ENCODE data around the gene KCNK18.
A peak's percentile ranks its signal among the peaks of the same experiment; 100 is the strongest.

Gene KCNK18

GRCh38 chr10:117186832-117187615 lies 10.3 kb upstream of the KCNK18 start:
- Histone ChIP-seq H3K27ac (peak overlapping the region; percentile 5), H3K4me3 (ENCODE audit: low read depth in 1 of 2, low read length in 1 of 2) (no peak overlapping the region), H3K4me1 (ENCODE audit: control insufficient read depth in 1 of 2, insufficient read depth in 1 of 2, low read depth in 1 of 2, low read length in 1 of 2) (peaks cover 12 to 17% of the 10 kb centered on the region in 2 experiments), H3K27me3 (peaks cover 32% of the 10 kb centered on the region), H3K36me3 (no peaks in the 10 kb centered on the region), H3K9me3 (no peaks in the 10 kb centered on the region)
- no peak for TF ChIP-seq CTCF (IDR thresholded peaks at IDR 0.05)

- Histone ChIP-seq H3K4me1 (ENCODE audit: control insufficient read depth in 1 of 2, insufficient read depth in 1 of 2, low read depth in 1 of 2, low read length in 1 of 2) (peaks cover 12 to 17% of the 10 kb centered on the region in 2 experiments), H3K36me3 (no peaks in the 10 kb centered on the region), H3K9me3 (no peaks in the 10 kb centered on the region), H3K27me3 (peaks cover 32% of the 10 kb centered on the region), H3K4me3 (ENCODE audit: low read depth in 1 of 2, low read length in 1 of 2) (no peak overlapping the region), H3K27ac (no peak overlapping the region)
- TF ChIP-seq CTCF (IDR thresholded peaks at IDR 0.05), result no peak
Measured at GRCh38 chr10:117188371-117188770, 8.9 kb upstream of the KCNK18 start.

GRCh38 chr10:117189557-117189956 lies 7.7 kb upstream of the KCNK18 start:
- Histone ChIP-seq H3K9me3 (peaks cover 2% of the 10 kb centered on the region), H3K27me3 (peaks cover 28% of the 10 kb centered on the region), H3K36me3 (no peaks in the 10 kb centered on the region), H3K4me1 (ENCODE audit: control insufficient read depth in 1 of 2, insufficient read depth in 1 of 2, low read depth in 1 of 2, low read length in 1 of 2) (peaks cover 12 to 17% of the 10 kb centered on the region in 2 experiments), H3K4me3 (ENCODE audit: low read depth in 1 of 2, low read length in 1 of 2) (no peak overlapping the region), H3K27ac (no peak overlapping the region)
- TF ChIP-seq CTCF (IDR thresholded peaks at IDR 0.05), result no peak

- no peak for TF ChIP-seq CTCF (IDR thresholded peaks at IDR 0.05)
- no peaks in the 10 kb centered on the region for H3K36me3 ChIP-seq
- peaks cover 10% of the 10 kb centered on the region for H3K27me3 ChIP-seq
- H3K27ac ChIP-seq, result no peak overlapping the region
- H3K9me3 ChIP-seq, result peaks cover 6% of the 10 kb centered on the region
- H3K4me1 ChIP-seq (ENCODE audit: control insufficient read depth in 1 of 2, insufficient read depth in 1 of 2, low read depth in 1 of 2, low read length in 1 of 2), result peaks cover 8 to 17% of the 10 kb centered on the region in 2 experiments
- no peak overlapping the region for H3K4me3 ChIP-seq (ENCODE audit: low read depth in 1 of 2, low read length in 1 of 2)
Measured at GRCh38 chr10:117198088-117198487, 799 bp downstream of the KCNK18 start.

GRCh38 chr10:117201826-117202225 lies 4.5 kb downstream of the KCNK18 start:
- Histone ChIP-seq H3K36me3 (no peaks in the 10 kb centered on the region), H3K9me3 (no peaks in the 10 kb centered on the region), H3K4me3 (ENCODE audit: low read depth in 1 of 2, low read length in 1 of 2) (no peak overlapping the region), H3K27me3 (no peaks in the 10 kb centered on the region), H3K27ac (no peak overlapping the region), H3K4me1 (ENCODE audit: control insufficient read depth in 1 of 2, insufficient read depth in 1 of 2, low read depth in 1 of 2, low read length in 1 of 2) (peaks cover 43 to 53% of the 10 kb centered on the region in 2 experiments)
- no peak for TF ChIP-seq CTCF (IDR thresholded peaks at IDR 0.05)
